Neural progenitor cell (in vitro differentiated cells): ENCODE measurements around the gene POR. TPM values are rescaled to one million over a fixed set of nuclear protein-coding genes. Genes with fewer than 3 reads are reported as not detected.

Experiments used
- DNase-seq: peaks from one replicate; pipeline ENCODE4 v3.0.0-alpha.2; 2016; ENCODE audit warnings: low spot score
- H2AFZ ChIP-seq: fragments of 200-600 bp; sonication (generic); replicated peaks from 2 replicates; pipeline ENCODE4 v1.6.1; 2016; ENCODE audit warnings: antibody characterized with exemption
- H3F3A ChIP-seq: fragments of 200-600 bp; sonication (generic); 2 replicates; pipeline ENCODE4 v1.6.1; 2016; ENCODE audit warnings: antibody characterized with exemption, low read depth
- H3K27ac ChIP-seq: fragments of 200-600 bp; sonication (generic); 2 replicates; pipeline ENCODE4 v1.5.1; 2016; ENCODE audit warnings: mild to moderate bottlenecking
- H3K27me3 ChIP-seq: fragments of 200-600 bp; sonication (generic); 2 replicates; pipeline ENCODE4 v1.6.1; 2016; ENCODE audit warnings: mild to moderate bottlenecking, moderate library complexity
- H3K36me3 ChIP-seq: fragments of 200-600 bp; sonication (generic); 2 replicates; pipeline ENCODE4 v1.5.1; 2016
- H3K4me1 ChIP-seq: fragments of 200-600 bp; sonication (generic); 2 replicates; pipeline ENCODE4 v1.6.1; 2016; ENCODE audit warnings: mixed run types
- H3K4me2 ChIP-seq: fragments of 200-600 bp; sonication (generic); 2 replicates; pipeline ENCODE4 v1.6.1; 2016
- H3K4me3 ChIP-seq: fragments of 200-600 bp; sonication (generic); 2 replicates; pipeline ENCODE4 v1.5.1; 2016
- H3K79me2 ChIP-seq: fragments of 200-600 bp; sonication (generic); 2 replicates; pipeline ENCODE4 v1.6.1; 2016; ENCODE audit warnings: low read depth
- H3K9ac ChIP-seq: fragments of 200-600 bp; sonication (generic); 2 replicates; pipeline ENCODE4 v1.6.1; 2016
- H3K9me3 ChIP-seq: fragments of 200-600 bp; sonication (generic); 2 replicates; pipeline ENCODE4 v1.5.1; 2016; ENCODE audit warnings: low read depth
- H4K20me1 ChIP-seq: fragments of 200-600 bp; sonication (generic); 2 replicates; pipeline ENCODE4 v1.6.1; 2016; ENCODE audit warnings: low read depth
- H3K27ac Mint-ChIP-seq: 3 replicates; pipeline ENCODE4 v1.8.0; 2021; ENCODE audit warnings: mixed read lengths
- H3K27me3 Mint-ChIP-seq: 2 replicates; pipeline ENCODE4 v1.8.0; 2022; ENCODE audit warnings: low read depth, mild to moderate bottlenecking, inconsistent platforms, moderate library complexity, mixed read lengths; ENCODE audit not compliant: insufficient read depth
- H3K36me3 Mint-ChIP-seq: 3 replicates; pipeline ENCODE4 v1.8.0; 2021; ENCODE audit warnings: mixed read lengths
- H3K4me1 Mint-ChIP-seq: 3 replicates; pipeline ENCODE4 v1.8.0; 2021; ENCODE audit warnings: mixed read lengths
- H3K4me3 Mint-ChIP-seq: 3 replicates; pipeline ENCODE4 v1.8.0; 2021; ENCODE audit warnings: mild to moderate bottlenecking, moderate library complexity, mixed read lengths
- H3K9me3 Mint-ChIP-seq: 3 replicates; pipeline ENCODE4 v1.8.0; 2020; ENCODE audit warnings: mixed read lengths
- CTCF ChIP-seq: fragments of 200-600 bp; sonication (generic); IDR thresholded peaks from 2 replicates; pipeline ENCODE4 v1.5.1; 2017; ENCODE audit warnings: antibody characterized with exemption, mild to moderate bottlenecking
- EZH2 ChIP-seq: fragments of 200-600 bp; sonication (generic); IDR thresholded peaks from 2 replicates; pipeline ENCODE4 v1.6.1; 2017; ENCODE audit warnings: antibody characterized with exemption, mild to moderate bottlenecking, moderate library complexity
- EZH2phosphoT487 ChIP-seq: fragments of 200-600 bp; sonication (generic); IDR thresholded peaks from 2 replicates; pipeline ENCODE4 v1.6.1; 2017; ENCODE audit warnings: antibody characterized with exemption
- total RNA-seq: library from RNA; depleted of rRNA; stranded (reverse); fragments of >200 nt; gene quantifications from 2 replicates; pipeline ENCODE4 v1.2.3, GENCODE V29; 2015; ENCODE audit warnings: low replicate concordance

Gene POR
- total RNA-seq, 1 donor from 2014 or later = 38.6 TPM

DNA sequence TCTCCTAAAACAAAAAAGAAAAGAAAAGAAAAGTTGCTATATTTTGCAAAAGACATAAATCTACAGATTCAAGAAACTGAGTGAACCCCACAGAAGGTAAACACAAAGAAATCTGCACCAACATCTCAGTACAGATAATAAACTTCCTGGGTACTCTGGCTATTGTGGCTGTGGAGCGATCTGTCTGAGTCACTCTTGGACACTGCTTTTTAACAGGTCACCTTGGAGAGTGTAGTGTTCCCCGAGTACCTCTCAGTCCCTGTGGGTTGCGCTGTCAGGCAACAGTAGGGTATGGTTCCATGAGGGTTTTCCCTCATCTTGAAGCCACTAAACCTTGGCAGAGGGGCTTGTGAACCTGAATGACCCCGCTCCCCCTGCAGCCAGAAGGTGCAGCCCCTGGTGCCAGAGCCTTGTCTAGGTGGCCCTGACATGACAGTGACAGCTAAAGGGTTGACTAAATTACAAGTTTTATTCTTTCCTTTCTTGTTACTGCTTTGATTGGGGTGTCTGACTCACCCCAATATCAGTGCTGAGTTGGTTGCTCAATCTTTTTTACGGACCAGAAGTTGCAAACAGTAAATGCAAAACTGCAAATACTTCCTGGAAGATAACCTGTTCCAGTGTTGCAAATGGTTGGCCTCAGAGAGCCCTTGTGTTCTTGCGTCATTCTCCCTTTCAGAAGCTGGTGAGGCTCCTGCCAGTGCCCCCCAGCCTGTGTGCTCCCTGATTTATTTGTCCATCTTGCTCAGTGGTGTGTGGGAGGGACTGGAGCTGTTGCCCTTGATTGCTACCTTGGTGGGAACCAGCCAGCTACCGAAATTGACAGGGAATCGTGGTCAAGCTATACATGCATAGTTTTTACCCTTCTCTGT is 30.6 kb downstream of the POR start:
- Histone ChIP-seq H3K36me3 (no peaks in the 10 kb centered on the region), H4K20me1 (peaks cover 20% of the 10 kb centered on the region), H3K4me2 (no peak overlapping the region), H3F3A (no peaks in the 10 kb centered on the region), H3K4me1 (no peaks in the 10 kb centered on the region), H3K9me3 (no peaks in the 10 kb centered on the region), H3K9ac (no peak overlapping the region), H2AFZ (no peak overlapping the region), H3K27me3 (no peaks in the 10 kb centered on the region), H3K79me2 (peaks cover 17% of the 10 kb centered on the region), H3K4me3 (no peak overlapping the region), H3K27ac (no peak overlapping the region)
- Mint-ChIP-seq H3K27ac (no peak overlapping the region), H3K27me3 (peaks cover 7% of the 10 kb centered on the region), H3K4me1 (peaks cover 25% of the 10 kb centered on the region), H3K36me3 (peaks cover 35% of the 10 kb centered on the region), H3K4me3 (no peak overlapping the region), H3K9me3 (no peaks in the 10 kb centered on the region)
- no peak for TF ChIP-seq EZH2phosphoT487
- no peak for TF ChIP-seq EZH2
- TF ChIP-seq CTCF = no peak
- no peak for DNase-seq

DNA sequence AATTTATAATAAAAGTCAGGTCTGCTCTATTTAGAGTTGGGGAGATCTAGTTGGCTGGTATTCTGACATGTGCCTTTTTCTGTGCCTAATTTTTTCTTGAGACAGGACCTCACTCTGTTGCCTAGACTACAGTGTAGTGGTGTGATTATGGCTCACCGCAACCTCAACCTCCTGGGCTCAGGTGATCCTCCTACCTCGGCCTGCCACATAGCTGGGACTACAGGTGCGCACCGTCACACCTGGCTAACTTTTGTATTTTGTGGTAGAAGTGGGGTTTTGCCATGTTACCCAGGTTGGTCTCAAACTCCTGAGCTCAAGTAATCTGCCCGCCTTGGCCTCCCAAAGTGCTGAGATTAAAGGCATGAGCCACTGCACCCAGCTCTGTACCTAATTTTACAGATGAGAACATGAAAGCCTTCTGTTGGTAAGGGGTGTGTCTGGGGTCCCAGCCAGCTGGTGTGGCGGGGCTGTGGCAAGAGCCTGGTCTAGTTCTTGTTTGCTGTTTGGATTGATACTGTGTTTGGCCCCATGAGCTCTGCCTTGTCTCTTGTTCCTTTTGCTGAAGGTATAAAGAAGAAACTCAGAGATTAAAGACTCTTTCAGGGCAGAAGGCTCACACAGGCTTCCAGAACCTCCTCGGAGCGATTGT is 31.4 kb downstream of the POR start:
- no peak overlapping the region for H3K27ac Mint-ChIP-seq
- Histone ChIP-seq H3K27ac (no peak overlapping the region), H3K79me2 (peaks cover 21% of the 10 kb centered on the region), H3K4me1 (no peaks in the 10 kb centered on the region), H3K36me3 (no peaks in the 10 kb centered on the region), H4K20me1 (peaks cover 20% of the 10 kb centered on the region), H3K27me3 (no peaks in the 10 kb centered on the region), H3K9me3 (no peaks in the 10 kb centered on the region), H3K4me3 (no peak overlapping the region), H3F3A (no peaks in the 10 kb centered on the region), H3K9ac (no peak overlapping the region), H2AFZ (no peak overlapping the region), H3K4me2 (no peak overlapping the region)
- peaks cover 25% of the 10 kb centered on the region for H3K4me1 Mint-ChIP-seq
- H3K36me3 Mint-ChIP-seq = peaks cover 28% of the 10 kb centered on the region
- no peak overlapping the region for H3K4me3 Mint-ChIP-seq
- TF ChIP-seq CTCF = no peak
- TF ChIP-seq EZH2 = no peak
- no peak for TF ChIP-seq EZH2phosphoT487
- no peaks in the 10 kb centered on the region for H3K9me3 Mint-ChIP-seq
- no peak for DNase-seq
- peaks cover 2% of the 10 kb centered on the region for H3K27me3 Mint-ChIP-seq

GRCh38 chr7:75948179-75948578 is 33.2 kb downstream of the POR start:
- Mint-ChIP-seq H3K27ac (peak overlapping the region; percentile 88), H3K36me3 (peaks cover 25% of the 10 kb centered on the region), H3K4me3 (no peak overlapping the region), H3K9me3 (peaks cover 2% of the 10 kb centered on the region), H3K4me1 (peaks cover 25% of the 10 kb centered on the region), H3K27me3 (peaks cover 2% of the 10 kb centered on the region)
- no peak overlapping the region for H3K27ac ChIP-seq
- peaks cover 20% of the 10 kb centered on the region for H4K20me1 ChIP-seq
- no peaks in the 10 kb centered on the region for H3K4me1 ChIP-seq
- no peak overlapping the region for H3K4me2 ChIP-seq
- TF ChIP-seq EZH2 = no peak
- H3K36me3 ChIP-seq = no peaks in the 10 kb centered on the region
- no peaks in the 10 kb centered on the region for H3K9me3 ChIP-seq
- DNase-seq = no peak
- H3K27me3 ChIP-seq = no peaks in the 10 kb centered on the region
- H2AFZ ChIP-seq = no peak overlapping the region
- H3F3A ChIP-seq = no peaks in the 10 kb centered on the region
- H3K4me3 ChIP-seq = no peak overlapping the region
- H3K9ac ChIP-seq = no peak overlapping the region
- H3K79me2 ChIP-seq = peaks cover 25% of the 10 kb centered on the region
